NCI-H2029 treated with DMSO at 0.1 percent for 48 hours (cell line): ENCODE data around the gene GALM.
"Not testable (repeated sequence)": the region's sequence is repeated elsewhere in the genome, so short reads cannot be mapped to it uniquely, and the experiment has no call there.

Source experiments
- DNase-seq: peaks from one replicate; lab custom pipeline; 2025; lab: John Stamatoyannopoulos, UW

The GALM gene

GRCh38 chr2:38665854-38666555, at the start of gene GALM:
Gene GALM, plus strand, starts transcription at chr2:38666114. Its CDS starts 48 bp downstream, at chr2:38666162.
- no peak for DNase-seq

DNA sequence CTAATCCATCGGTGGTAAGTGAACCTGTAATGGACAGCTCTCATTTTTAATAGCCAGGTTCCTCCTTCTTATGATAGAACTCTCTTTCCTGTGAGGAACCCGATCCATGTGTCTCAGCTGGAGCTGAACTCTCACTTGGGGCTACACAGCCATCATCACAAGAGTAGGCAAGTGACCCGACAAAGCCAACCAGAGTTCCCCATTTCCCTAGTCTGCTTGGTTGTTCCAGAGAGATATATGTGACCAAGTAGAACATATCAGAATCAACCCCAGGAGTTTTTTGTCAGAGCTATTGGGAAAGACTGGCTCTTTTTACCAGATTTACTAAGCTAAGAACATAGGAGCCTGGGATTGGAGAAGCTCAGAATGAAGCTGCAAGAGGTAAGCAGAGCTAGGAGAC, 48.6 kb upstream of the GALM start:
- DNase-seq = no peak

GRCh38 chr2:38619458-38620164, 46.3 kb upstream of the GALM start:
- no peak for DNase-seq

DNA sequence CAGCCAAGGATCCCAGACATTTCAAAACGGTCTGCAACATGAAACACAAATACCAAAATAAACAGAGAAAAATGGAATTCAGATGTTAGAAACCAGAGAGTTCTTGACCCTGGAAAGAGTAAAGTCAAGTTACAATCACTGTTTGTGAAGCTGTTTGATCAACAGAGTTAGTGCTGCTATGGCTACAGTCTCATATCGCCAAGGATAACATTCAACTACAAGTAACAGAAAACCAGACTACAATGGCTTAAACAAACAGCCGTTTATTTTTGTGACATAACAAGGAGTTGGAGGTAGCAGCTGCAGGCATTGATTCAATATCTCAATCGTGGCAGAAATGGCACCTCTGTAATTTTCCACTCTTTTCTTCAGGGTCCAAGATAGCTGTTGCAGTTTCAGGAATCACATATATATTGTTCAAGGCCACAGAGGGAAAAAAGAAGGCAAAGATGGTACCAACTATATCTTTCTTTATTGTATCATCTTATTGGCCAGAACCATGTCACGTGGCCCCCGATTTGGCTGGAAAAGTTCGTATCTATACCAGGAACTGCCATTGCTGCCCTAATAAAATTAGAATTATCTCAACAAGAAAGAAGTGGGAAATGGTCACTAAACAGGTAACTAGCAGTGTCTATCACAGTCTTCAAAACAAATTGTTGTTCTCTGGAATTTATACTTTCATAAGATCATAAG, 45.5 kb upstream of the GALM start:
- peak; percentile 47 for DNase-seq

DNA sequence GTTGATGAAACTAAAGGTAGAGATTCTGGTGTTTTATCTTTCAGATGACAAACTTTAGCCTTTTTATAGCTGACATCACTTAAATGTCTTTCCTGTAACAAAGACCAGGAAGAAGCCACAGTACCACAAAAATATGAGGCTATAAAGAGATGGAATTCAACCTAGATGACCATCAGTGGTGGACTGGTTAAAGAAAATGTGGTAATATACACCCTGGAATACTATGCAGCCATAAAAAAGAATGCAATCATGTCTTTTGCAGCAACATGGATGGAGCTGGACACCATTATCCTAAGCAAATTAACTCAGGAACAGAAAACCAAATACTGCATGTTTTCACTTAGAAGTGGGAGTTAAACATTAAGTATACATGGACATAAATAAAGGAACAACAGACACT, 44.9 kb upstream of the GALM start:
- no peak for DNase-seq

DNA sequence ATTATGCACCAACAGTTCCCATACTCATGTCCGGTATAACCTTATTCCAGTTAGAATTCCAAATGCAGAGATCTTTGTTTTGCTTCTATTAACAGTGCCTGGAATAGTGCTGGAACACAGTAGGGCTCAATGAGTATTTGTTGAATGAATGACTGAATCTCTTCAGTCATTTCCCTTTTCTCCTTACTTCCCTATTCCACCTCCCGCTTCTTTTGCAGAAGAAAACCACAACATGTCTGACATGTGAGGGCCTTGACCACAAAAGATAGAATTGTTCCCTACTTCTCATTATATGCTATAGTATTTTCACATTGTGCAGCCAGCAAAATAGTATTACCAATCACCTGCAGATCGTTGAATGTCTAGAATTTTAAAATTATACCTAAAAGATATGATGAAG, 43.7 kb upstream of the GALM start:
- DNase-seq = no peak

DNA sequence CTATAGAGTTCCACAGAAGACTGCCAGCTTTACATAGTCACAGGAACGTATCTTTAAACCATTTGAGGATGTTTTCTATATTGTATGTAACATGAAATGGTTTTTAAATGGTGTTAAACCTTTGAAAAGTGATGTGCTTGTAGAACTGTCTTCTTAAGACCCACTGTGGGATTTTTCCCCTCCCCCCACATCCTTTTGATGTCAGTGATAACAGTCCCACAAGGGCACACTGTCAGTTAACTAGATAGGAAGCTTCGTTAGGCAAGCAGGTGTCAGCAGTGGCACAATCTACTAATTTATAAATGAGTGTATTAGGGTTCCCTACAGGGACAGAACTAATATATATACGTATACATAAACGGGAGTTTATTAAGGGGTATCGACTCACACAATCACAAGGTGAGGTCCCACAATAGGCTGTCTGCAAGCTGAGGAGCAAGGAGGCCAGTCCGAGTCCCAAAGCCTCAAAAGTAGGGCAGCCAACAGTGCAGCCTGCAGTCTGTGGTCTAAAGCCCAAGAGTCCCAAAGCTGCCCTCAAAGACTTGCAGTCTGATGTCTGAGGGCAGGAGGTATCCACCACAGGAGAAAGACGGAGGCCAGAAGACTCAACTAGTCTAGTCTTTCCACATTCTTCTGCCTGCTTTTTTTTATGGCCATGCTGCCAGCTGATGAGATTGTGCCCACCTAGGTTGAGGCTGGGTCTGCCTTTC, 39.4 kb upstream of the GALM start:
- no peak for DNase-seq

DNA sequence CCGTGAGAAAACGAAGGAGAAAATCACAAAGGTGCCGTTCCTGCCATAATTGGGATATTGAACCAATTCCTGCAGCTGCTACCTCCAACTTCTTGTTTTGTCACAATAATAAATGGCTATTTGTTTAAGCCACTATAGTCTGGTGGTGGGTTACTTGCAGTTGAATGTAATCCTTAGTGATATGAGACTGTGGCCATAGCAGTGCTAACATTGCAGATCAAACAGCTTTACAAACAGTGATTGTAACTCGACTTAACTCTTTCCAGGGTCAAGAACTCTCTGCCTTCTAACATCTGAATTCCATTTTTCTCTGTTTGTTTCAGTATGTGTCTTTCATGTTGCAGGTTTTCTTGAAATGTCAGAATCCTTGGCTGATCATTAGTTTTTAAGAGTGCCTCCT, 38.5 kb upstream of the GALM start:
- no peak for DNase-seq

- DNase-seq = no peak
Measured at GRCh38 chr2:38629684-38630083, 36.2 kb upstream of the GALM start.

- no peak for DNase-seq
Measured at GRCh38 chr2:38631976-38632375, 33.9 kb upstream of the GALM start.

DNA sequence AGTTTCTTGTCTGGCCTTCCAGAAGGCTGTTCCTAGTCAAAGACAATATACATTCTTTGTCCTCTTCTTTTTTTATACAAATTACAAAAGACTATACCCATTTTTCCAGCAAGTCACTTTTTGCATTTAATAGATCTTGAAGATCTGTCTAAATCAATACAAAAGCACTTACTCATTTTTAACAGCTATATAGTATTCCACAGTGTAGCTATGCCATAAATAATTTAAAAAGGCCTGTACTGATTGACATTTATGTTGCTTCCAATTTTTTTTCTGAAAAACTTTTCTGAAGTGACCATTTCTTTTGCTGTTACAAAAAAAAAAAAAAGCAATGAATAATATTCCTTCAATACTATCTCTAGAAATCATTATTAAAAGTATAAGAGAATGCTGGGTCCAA, 32.9 kb upstream of the GALM start:
- DNase-seq = no peak

GRCh38 chr2:38633895-38634294, 32.0 kb upstream of the GALM start:
- DNase-seq = no peak

DNA sequence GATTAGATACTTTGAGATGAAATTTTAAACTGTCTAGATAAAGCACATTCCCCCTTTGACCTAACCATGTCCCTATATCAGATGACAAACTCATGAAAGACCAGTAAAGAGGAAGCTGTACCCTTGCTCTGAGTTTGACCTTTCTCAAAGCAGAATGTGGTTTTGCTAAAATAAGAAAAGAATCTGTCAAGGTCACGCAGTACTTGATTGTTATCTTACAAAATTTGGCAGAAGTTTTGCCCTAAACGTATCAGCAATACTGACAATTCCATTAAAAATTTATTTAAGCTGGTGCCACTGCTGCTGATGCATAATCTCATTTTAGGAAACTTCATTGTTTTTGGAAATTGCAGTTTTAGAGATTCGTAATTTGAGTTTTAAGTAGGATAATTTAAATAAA, 31.2 kb upstream of the GALM start:
- DNase-seq = no peak

DNA sequence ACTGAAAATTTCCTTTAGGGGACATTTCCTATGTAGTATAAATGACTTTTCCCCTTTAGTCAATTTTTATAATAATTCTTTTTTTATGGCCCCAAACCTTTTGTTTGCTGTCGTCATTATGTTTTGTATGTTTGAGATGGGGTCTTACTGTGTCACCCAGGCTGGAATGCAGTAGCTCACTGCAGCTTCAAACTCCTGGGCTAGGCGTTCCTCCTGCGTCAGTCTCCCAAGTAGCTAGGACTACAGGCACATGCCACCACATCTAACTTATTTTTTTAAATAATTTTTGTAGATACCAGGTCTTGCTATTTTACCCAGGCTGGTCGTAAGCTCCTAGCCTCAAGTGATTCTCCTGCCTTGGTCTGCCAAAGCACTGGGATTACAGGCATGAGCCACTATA, 30.8 kb upstream of the GALM start:
- no peak for DNase-seq

GRCh38 chr2:38636069-38636468, 29.8 kb upstream of the GALM start:
- no peak for DNase-seq

DNA sequence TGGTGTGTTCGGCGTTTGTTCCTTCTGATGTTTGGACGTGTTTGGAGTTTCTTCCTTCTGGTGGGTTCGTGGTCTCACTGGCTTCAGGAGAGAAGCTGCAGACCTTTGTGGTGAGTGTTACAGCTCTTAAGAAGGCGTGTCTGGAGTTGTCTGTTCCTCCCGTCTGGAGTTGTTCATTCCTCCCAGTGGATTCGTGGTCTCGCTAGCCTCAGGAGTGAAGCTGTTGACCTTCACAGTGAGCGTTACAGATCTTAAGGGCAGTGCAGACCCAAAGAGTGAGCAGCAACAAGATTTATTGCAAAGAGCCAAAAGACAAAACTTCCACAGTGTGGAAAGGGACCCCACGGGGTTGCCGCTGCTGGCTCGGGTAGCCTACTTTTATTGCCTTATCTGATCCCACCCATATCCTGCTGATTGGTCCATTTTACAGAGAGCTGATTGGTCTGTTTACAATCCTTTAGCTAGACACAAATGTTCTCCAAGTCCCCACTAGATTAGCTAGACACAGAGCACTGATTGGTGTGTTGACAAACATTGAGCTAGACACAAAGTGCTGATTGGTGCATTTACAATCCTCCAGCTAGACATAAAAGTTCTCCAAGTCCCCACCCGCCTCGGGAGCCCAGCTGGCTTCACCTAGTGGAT, 23.4 kb upstream of the GALM start:
- DNase-seq = not testable (repeated sequence)

GRCh38 chr2:38643021-38643671, 22.8 kb upstream of the GALM start:
- no peak for DNase-seq

DNA sequence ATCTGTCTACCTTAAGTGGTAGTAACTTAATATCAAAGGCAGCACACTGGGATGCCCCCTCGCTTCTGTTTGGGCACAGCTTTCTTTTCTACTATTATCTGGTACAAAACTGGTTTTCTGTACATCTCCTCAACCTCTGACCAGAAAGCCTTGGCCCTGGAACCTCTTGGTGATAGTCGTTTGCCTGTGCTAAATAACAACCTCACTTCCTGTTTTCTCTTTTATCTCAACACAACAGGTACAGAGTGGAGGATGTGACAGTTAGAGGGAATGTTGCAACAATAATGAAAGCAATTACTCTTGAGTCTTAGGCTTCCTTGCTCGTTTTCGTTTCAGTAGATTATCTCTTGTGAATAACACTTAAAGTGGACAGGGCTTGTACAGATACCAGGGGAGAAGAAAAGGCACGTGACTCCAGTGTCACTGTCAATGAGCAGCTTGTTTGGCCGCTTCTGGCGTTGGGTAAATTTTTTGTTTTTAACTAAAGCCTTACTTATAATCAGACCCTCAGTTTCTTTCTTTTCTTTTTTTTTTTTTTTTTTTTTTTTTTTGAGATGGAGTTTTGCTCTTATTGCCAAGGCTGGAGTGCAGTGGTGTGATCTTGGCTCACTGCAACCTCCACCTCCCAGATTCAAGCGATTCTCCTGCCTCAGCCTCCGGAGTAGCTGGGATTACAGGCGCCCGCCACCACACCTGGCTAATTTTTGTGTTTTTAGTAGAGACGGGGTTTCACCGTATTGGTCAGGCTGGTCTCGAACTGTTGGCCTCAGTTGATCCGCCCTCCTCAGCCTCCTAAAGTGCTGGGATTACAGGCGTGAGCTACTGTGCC, 22.0 kb upstream of the GALM start:
- not testable (repeated sequence) for DNase-seq

GRCh38 chr2:38648107-38648761, 17.7 kb upstream of the GALM start:
- no peak for DNase-seq

- no peak for DNase-seq
Measured at GRCh38 chr2:38649176-38649728, 16.7 kb upstream of the GALM start.
